GM20000 (cell line): ENCODE results near the gene RCAN3.

ENCODE experiments used
- DNase-seq: peaks from one replicate; pipeline ENCODE4 v3.0.0; 2012; ENCODE audit warnings: low spot score
- TF ChIP-seq, protein P1 (sequence below): IDR thresholded peaks from 2 replicates; pipeline ENCODE4 v1.5.1; 2012; ENCODE audit warnings: mild to moderate bottlenecking, control low read depth; ENCODE audit errors: extremely low read depth, missing control alignments

Gene RCAN3

GRCh38 chr1:24586119-24586518 lies 83.5 kb downstream of the RCAN3 start:
- TF ChIP-seq, protein P1, sequence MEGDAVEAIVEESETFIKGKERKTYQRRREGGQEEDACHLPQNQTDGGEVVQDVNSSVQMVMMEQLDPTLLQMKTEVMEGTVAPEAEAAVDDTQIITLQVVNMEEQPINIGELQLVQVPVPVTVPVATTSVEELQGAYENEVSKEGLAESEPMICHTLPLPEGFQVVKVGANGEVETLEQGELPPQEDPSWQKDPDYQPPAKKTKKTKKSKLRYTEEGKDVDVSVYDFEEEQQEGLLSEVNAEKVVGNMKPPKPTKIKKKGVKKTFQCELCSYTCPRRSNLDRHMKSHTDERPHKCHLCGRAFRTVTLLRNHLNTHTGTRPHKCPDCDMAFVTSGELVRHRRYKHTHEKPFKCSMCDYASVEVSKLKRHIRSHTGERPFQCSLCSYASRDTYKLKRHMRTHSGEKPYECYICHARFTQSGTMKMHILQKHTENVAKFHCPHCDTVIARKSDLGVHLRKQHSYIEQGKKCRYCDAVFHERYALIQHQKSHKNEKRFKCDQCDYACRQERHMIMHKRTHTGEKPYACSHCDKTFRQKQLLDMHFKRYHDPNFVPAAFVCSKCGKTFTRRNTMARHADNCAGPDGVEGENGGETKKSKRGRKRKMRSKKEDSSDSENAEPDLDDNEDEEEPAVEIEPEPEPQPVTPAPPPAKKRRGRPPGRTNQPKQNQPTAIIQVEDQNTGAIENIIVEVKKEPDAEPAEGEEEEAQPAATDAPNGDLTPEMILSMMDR, result no peak
- DNase-seq, result no peak

- peak; percentile 78 for DNase-seq
- TF ChIP-seq, protein P1, result peak; percentile 75
Observed at GRCh38 chr1:24586970-24587820, 84.6 kb downstream of the RCAN3 start.

DNA sequence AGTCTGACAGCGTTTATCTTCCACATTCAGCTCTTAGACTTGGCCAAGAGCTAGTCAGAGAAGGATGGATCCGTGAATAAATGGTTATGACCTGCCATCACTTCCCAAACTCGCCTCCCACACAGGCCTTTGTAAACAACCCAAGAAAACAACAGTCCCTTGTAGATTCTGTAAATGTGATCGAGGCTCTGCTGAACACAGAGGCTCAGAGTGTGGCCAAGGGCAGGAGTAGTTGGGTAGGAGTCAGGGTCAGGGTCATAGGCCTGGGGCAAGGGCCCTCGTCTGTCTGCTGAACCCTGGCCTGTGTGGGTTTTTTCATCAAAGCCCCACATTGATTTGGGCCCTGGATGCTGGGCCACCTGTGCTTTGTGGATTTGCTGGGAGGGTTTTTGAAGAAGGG lies 85.9 kb downstream of the RCAN3 start:
- DNase-seq, result no peak
- TF ChIP-seq, protein P1, result no peak

- no peak for DNase-seq
- TF ChIP-seq, protein P1, result no peak
Observed at GRCh38 chr1:24589200-24589599, 86.6 kb downstream of the RCAN3 start.
